Measurements from ENCODE around the gene PGA5. TPM values are rescaled to one million over a fixed set of nuclear protein-coding genes. Genes with fewer than 3 reads are reported as not detected.
"Not testable (repeated sequence)": the region's sequence is repeated elsewhere in the genome, so short reads cannot be mapped to it uniquely, and the experiment has no call there.

PGA5 gene
- polyA plus RNA-seq, 1 donor (not counting 4 experiments of a cell fraction or from before 2014, with no cell fraction given), result not detected

DNA sequence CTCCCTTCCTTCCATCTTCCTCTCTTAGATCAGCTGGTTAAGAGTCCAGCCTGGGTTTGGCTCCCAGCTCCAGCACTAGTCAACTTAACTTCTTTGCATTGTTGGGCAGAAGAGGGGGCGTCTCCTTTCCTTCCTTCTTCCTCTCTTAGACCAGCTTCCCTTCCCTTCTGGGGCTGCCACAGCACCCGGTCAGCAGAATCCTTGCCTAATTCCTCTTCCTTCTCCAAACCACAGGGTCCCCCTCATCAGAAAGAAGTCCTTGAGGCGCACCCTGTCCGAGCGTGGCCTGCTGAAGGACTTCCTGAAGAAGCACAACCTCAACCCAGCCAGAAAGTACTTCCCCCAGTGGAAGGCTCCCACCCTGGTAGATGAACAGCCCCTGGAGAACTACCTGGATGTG lies 37.1 kb upstream of the PGA5 start:
- dilution Hi-C loops (cut with MboI; ENCODE audit: extremely low pct_ligation_motif_present, low sequenced_read_pairs); H3K36me3 ChIP-seq (ENCODE audit: control insufficient read depth in 2 of 2, extremely low read depth in 1 of 2, insufficient read depth in 2 of 2, low read length in 2 of 2); H3K4me3 ChIP-seq (ENCODE audit: control insufficient read depth in 2 of 3, extremely low read depth in 1 of 3, insufficient read depth in 2 of 3, low read depth in 1 of 3, low read length in 3 of 3); H4K20me1 ChIP-seq (ENCODE audit: control insufficient read depth, extremely low read depth, insufficient read depth, low read length); H3K9ac ChIP-seq (ENCODE audit: control insufficient read depth, extremely low read depth, insufficient read depth, low read length); H3K9me3 ChIP-seq (ENCODE audit: control insufficient read depth, low read depth, low read length); H2AFZ ChIP-seq (ENCODE audit: control insufficient read depth, low read length); FAIRE-seq; H3K79me2 ChIP-seq (ENCODE audit: control insufficient read depth, insufficient read depth, low read length); H3K4me2 ChIP-seq (ENCODE audit: control insufficient read depth, extremely low read depth, insufficient read depth, low read depth, low read length); H3K27me3 ChIP-seq (ENCODE audit: control insufficient read depth, extremely low read depth, insufficient read depth, low read length); H3K9me1 ChIP-seq (ENCODE audit: control insufficient read depth, extremely low read depth, insufficient read depth, low read length); H3K4me1 ChIP-seq (ENCODE audit: control insufficient read depth, extremely low read depth, insufficient read depth, low read length); DNase-seq (ENCODE audit: low read depth, low spot score); H3K27ac ChIP-seq (ENCODE audit: control insufficient read depth, insufficient read depth, low read length): not testable (repeated sequence)

DNA sequence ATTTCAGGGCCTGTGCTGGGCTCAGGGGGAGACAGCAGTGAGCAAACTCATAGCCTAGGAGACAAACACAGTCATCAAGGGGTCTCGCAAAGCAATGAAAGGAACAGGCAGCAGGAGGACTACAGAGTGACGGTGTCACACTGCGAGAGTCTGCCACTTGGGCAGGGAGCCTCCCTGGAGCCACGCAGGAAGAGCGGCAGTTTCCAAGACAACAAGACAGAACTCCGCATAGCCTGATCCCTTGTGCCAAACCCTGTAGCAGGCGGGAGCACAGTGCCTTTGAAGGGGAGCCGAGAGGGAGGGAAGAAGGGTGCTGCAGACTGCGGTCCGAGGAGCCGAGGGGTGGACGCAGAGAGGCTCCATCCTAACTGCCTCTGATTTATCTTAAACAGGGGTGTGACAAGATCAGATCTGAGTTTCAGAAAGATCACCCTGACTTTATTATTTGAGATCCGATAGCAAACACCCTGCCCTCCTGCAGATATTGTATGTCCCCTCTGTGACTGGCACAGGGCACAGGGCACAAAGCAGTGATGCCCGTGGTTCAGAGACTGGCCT lies 36.4 kb upstream of the PGA5 start:
- H3K79me2 ChIP-seq (ENCODE audit: control insufficient read depth, insufficient read depth, low read length); dilution Hi-C loops (cut with MboI; ENCODE audit: extremely low pct_ligation_motif_present, low sequenced_read_pairs); H3K9ac ChIP-seq (ENCODE audit: control insufficient read depth, extremely low read depth, insufficient read depth, low read length); H4K20me1 ChIP-seq (ENCODE audit: control insufficient read depth, extremely low read depth, insufficient read depth, low read length); H2AFZ ChIP-seq (ENCODE audit: control insufficient read depth, low read length); H3K4me2 ChIP-seq (ENCODE audit: control insufficient read depth, extremely low read depth, insufficient read depth, low read depth, low read length); H3K9me3 ChIP-seq (ENCODE audit: control insufficient read depth, low read depth, low read length); H3K4me3 ChIP-seq (ENCODE audit: control insufficient read depth in 2 of 3, extremely low read depth in 1 of 3, insufficient read depth in 2 of 3, low read depth in 1 of 3, low read length in 3 of 3); DNase-seq (ENCODE audit: low read depth, low spot score); H3K4me1 ChIP-seq (ENCODE audit: control insufficient read depth, extremely low read depth, insufficient read depth, low read length); H3K27me3 ChIP-seq (ENCODE audit: control insufficient read depth, extremely low read depth, insufficient read depth, low read length); H3K9me1 ChIP-seq (ENCODE audit: control insufficient read depth, extremely low read depth, insufficient read depth, low read length); H3K36me3 ChIP-seq (ENCODE audit: control insufficient read depth in 2 of 2, extremely low read depth in 1 of 2, insufficient read depth in 2 of 2, low read length in 2 of 2); H3K27ac ChIP-seq (ENCODE audit: control insufficient read depth, insufficient read depth, low read length); FAIRE-seq: not testable (repeated sequence)

DNA sequence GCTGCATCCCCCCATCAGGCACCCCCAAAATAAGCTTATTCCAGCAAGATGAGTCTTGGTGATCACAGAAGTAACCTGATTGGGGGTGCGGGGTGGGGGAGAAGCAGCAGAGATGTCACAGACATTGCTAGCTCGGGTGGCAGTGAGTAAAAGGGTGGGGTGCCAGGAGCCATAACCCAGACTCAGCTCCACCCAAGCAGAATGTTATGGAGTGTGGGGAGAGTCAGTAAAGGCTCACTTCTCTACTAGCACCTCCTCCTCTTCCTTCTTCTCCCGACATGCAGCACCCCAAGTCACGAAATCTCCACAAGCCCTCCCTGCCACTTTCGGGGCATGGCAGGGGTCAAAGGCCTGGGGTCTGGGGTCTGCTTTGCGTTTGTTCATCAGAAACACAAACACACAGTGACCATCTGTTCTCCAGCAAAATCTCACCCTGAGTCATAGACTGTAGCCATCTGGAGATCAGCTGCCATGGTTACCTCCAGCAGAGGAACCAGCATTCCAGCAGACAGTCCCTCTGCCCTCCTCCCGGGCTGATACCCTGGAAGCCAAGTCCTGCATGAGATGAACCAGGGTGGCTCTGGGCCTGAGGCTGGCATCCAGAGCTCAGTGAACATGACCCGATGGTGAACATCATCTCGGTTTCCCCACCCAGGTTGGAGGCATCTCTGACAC lies 33.2 kb upstream of the PGA5 start:
- FAIRE-seq; H3K27me3 ChIP-seq (ENCODE audit: control insufficient read depth, extremely low read depth, insufficient read depth, low read length); H3K9me3 ChIP-seq (ENCODE audit: control insufficient read depth, low read depth, low read length); H3K36me3 ChIP-seq (ENCODE audit: control insufficient read depth in 2 of 2, extremely low read depth in 1 of 2, insufficient read depth in 2 of 2, low read length in 2 of 2); dilution Hi-C loops (cut with MboI; ENCODE audit: extremely low pct_ligation_motif_present, low sequenced_read_pairs); H3K9ac ChIP-seq (ENCODE audit: control insufficient read depth, extremely low read depth, insufficient read depth, low read length); H3K9me1 ChIP-seq (ENCODE audit: control insufficient read depth, extremely low read depth, insufficient read depth, low read length); H3K27ac ChIP-seq (ENCODE audit: control insufficient read depth, insufficient read depth, low read length); H2AFZ ChIP-seq (ENCODE audit: control insufficient read depth, low read length); DNase-seq (ENCODE audit: low read depth, low spot score); H3K4me3 ChIP-seq (ENCODE audit: control insufficient read depth in 2 of 3, extremely low read depth in 1 of 3, insufficient read depth in 2 of 3, low read depth in 1 of 3, low read length in 3 of 3); H3K4me1 ChIP-seq (ENCODE audit: control insufficient read depth, extremely low read depth, insufficient read depth, low read length); H3K4me2 ChIP-seq (ENCODE audit: control insufficient read depth, extremely low read depth, insufficient read depth, low read depth, low read length); H4K20me1 ChIP-seq (ENCODE audit: control insufficient read depth, extremely low read depth, insufficient read depth, low read length); H3K79me2 ChIP-seq (ENCODE audit: control insufficient read depth, insufficient read depth, low read length): not testable (repeated sequence)

DNA sequence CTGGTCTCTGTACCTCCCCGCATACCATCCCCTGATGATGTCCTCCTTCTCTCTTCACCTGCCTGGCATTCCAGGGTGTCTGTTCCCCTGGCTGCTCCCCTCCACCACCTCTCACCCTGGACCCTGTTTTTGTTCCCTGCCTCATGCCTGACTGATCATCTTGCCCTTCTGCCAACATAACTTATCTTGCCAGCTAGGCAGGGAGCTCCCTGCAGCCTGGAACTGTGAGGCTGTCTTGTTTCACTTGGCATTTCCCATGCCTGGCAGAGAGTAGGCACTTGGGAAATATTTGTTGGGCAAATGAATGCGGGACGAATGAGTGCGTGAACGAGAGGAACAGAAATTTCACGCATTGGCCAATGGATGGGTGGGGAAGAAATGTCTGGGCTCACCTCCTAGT lies 30.3 kb upstream of the PGA5 start:
- H3K4me2 ChIP-seq (ENCODE audit: control insufficient read depth, extremely low read depth, insufficient read depth, low read depth, low read length); H3K9me1 ChIP-seq (ENCODE audit: control insufficient read depth, extremely low read depth, insufficient read depth, low read length); H4K20me1 ChIP-seq (ENCODE audit: control insufficient read depth, extremely low read depth, insufficient read depth, low read length); FAIRE-seq; H3K9ac ChIP-seq (ENCODE audit: control insufficient read depth, extremely low read depth, insufficient read depth, low read length); H2AFZ ChIP-seq (ENCODE audit: control insufficient read depth, low read length); H3K79me2 ChIP-seq (ENCODE audit: control insufficient read depth, insufficient read depth, low read length); dilution Hi-C loops (cut with MboI; ENCODE audit: extremely low pct_ligation_motif_present, low sequenced_read_pairs); H3K9me3 ChIP-seq (ENCODE audit: control insufficient read depth, low read depth, low read length); H3K27ac ChIP-seq (ENCODE audit: control insufficient read depth, insufficient read depth, low read length); H3K4me3 ChIP-seq (ENCODE audit: control insufficient read depth in 2 of 3, extremely low read depth in 1 of 3, insufficient read depth in 2 of 3, low read depth in 1 of 3, low read length in 3 of 3); H3K4me1 ChIP-seq (ENCODE audit: control insufficient read depth, extremely low read depth, insufficient read depth, low read length); DNase-seq (ENCODE audit: low read depth, low spot score); H3K27me3 ChIP-seq (ENCODE audit: control insufficient read depth, extremely low read depth, insufficient read depth, low read length); H3K36me3 ChIP-seq (ENCODE audit: control insufficient read depth in 2 of 2, extremely low read depth in 1 of 2, insufficient read depth in 2 of 2, low read length in 2 of 2): not testable (repeated sequence)

DNA sequence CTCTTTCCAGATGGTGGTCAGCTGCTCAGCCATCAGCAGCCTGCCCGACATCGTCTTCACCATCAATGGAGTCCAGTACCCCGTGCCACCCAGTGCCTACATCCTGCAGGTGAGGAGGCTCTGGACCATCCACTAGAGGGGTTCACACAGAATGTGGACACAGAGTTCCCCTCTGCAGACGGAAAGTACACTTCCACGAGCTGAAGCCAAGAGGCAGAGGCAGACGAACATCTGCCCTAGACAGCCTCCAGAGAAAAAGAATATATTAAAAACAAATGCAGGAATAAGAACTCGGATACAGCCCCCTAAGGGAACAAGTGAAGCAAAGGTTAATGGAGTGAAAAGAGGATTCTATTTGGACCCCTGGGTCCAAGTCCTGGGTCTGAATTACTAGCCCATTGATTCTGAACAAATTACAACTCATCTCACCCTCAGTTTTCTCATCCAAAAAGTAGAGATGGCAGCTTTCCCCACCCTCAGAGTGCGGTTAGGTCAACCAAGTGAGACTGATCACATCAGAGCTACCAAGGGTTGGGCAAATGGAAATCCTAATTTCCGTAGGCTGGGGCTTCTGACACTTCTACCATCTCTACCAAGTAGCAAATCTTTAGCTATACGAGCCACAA lies 29.5 kb upstream of the PGA5 start:
- FAIRE-seq; H3K4me1 ChIP-seq (ENCODE audit: control insufficient read depth, extremely low read depth, insufficient read depth, low read length); dilution Hi-C loops (cut with MboI; ENCODE audit: extremely low pct_ligation_motif_present, low sequenced_read_pairs); H3K9ac ChIP-seq (ENCODE audit: control insufficient read depth, extremely low read depth, insufficient read depth, low read length); H3K9me1 ChIP-seq (ENCODE audit: control insufficient read depth, extremely low read depth, insufficient read depth, low read length); H4K20me1 ChIP-seq (ENCODE audit: control insufficient read depth, extremely low read depth, insufficient read depth, low read length); H3K27ac ChIP-seq (ENCODE audit: control insufficient read depth, insufficient read depth, low read length); H2AFZ ChIP-seq (ENCODE audit: control insufficient read depth, low read length); H3K79me2 ChIP-seq (ENCODE audit: control insufficient read depth, insufficient read depth, low read length); H3K9me3 ChIP-seq (ENCODE audit: control insufficient read depth, low read depth, low read length); H3K4me2 ChIP-seq (ENCODE audit: control insufficient read depth, extremely low read depth, insufficient read depth, low read depth, low read length); H3K4me3 ChIP-seq (ENCODE audit: control insufficient read depth in 2 of 3, extremely low read depth in 1 of 3, insufficient read depth in 2 of 3, low read depth in 1 of 3, low read length in 3 of 3); DNase-seq (ENCODE audit: low read depth, low spot score); H3K36me3 ChIP-seq (ENCODE audit: control insufficient read depth in 2 of 2, extremely low read depth in 1 of 2, insufficient read depth in 2 of 2, low read length in 2 of 2); H3K27me3 ChIP-seq (ENCODE audit: control insufficient read depth, extremely low read depth, insufficient read depth, low read length): not testable (repeated sequence)
